Measurements from ENCODE around the gene CERK.
"Not testable (repeated sequence)": the region's sequence is repeated elsewhere in the genome, so short reads cannot be mapped to it uniquely, and the experiment has no call there.

The CERK gene, protein sequence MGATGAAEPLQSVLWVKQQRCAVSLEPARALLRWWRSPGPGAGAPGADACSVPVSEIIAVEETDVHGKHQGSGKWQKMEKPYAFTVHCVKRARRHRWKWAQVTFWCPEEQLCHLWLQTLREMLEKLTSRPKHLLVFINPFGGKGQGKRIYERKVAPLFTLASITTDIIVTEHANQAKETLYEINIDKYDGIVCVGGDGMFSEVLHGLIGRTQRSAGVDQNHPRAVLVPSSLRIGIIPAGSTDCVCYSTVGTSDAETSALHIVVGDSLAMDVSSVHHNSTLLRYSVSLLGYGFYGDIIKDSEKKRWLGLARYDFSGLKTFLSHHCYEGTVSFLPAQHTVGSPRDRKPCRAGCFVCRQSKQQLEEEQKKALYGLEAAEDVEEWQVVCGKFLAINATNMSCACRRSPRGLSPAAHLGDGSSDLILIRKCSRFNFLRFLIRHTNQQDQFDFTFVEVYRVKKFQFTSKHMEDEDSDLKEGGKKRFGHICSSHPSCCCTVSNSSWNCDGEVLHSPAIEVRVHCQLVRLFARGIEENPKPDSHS

DNA sequence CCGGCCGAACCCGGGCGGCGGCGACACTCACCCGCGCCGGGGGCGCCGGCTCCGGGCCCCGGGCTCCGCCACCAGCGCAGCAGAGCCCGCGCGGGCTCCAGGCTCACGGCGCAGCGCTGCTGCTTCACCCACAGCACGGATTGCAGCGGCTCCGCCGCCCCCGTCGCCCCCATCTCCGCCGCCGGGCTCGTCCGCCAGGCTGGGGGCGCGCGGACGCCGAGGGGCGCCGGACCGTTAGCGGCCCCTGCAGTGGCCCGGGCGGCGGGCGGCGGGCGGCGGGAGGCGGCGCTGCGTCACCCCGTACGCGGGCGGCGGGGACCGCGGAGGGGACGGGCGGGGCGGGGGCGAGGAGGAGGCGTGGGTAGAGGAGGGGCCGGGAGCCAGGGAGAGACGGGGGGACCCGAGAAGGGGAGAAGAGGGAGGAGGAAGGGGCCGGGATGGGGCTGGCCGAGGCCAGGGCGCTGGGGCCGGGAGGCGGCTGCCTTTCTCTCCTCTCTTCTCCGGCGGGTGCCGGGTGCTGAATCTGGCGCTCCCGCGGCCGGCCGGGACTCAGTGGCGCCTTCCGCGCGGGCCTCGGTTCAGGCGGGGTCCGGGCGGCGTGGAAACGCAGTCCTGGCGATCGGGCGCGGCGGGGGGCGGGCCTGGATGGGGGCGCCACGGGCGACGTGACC is at the start of gene CERK:
Gene CERK, minus strand, starts transcription at position 277 of the 671 bp plus-strand sequence. Its CDS starts 104 bp downstream, at position 173.
- H3K4me3 ChIP-seq (ENCODE audit: low read depth in 1 of 5, low read length in 5 of 5): peak within 1 kb of the TSS; percentile 72 to 78 (median 76)
- H3K36me3 ChIP-seq (ENCODE audit: control insufficient read depth in 5 of 5, insufficient read depth in 5 of 5, low read length in 5 of 5): no peaks in the 10 kb centered on the region
- H3K27ac ChIP-seq (ENCODE audit: low read depth, low read length): peak within 1 kb of the TSS; percentile 57
- H3K27me3 ChIP-seq (ENCODE audit: control insufficient read depth in 5 of 5, insufficient read depth in 4 of 5, low read length in 5 of 5): no peaks in the 10 kb centered on the region
- peaks cover 13 to 66% (median 59%) of the 10 kb centered on the region in 5 donors for H3K4me1 ChIP-seq (ENCODE audit: control insufficient read depth in 5 of 5, insufficient read depth in 5 of 5, low read length in 5 of 5)
- H3K9me3 ChIP-seq (ENCODE audit: control insufficient read depth in 5 of 5, low read length in 5 of 5): no peaks in the 10 kb centered on the region
- H3K9ac ChIP-seq (ENCODE audit: low read length in 5 of 5): peak within 1 kb of the TSS in 4 of 5 donors; percentile 55 to 82 (median 67)

DNA sequence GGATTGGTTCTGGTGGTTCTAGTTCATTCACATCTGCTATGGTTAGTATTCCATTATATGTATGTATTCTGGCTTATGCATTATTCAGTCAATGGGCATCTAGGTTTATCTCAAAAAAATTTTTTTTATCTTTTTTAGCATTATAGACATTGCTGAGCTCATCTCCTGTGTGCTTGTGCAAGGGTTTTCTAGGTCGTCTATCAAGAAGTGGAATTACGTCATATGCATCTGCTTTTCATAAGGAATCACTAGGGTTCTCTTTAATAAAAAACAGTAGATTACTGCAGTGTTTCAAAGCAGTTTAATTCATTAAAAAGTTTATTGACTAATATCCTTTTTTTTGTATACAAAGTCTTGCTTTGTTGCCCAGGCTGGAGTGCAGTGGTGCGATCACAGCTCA is 45.7 kb upstream of the CERK start:
- Histone ChIP-seq H3K36me3 (ENCODE audit: control insufficient read depth in 5 of 5, insufficient read depth in 5 of 5, low read length in 5 of 5) (peaks cover 0 to 11% (median 2%) of the 10 kb centered on the region in 5 donors), H3K9me3 (ENCODE audit: control insufficient read depth in 5 of 5, low read length in 5 of 5) (no peaks in the 10 kb centered on the region), H3K27me3 (ENCODE audit: control insufficient read depth in 5 of 5, insufficient read depth in 4 of 5, low read length in 5 of 5) (no peaks in the 10 kb centered on the region), H3K27ac (ENCODE audit: low read depth, low read length) (no peak overlapping the region), H3K4me3 (ENCODE audit: low read depth in 1 of 5, low read length in 5 of 5) (no peak overlapping the region), H3K4me1 (ENCODE audit: control insufficient read depth in 5 of 5, insufficient read depth in 5 of 5, low read length in 5 of 5) (peaks cover 0 to 6% (median 0%) of the 10 kb centered on the region in 5 donors), H3K9ac (ENCODE audit: low read length in 5 of 5) (no peak overlapping the region)

DNA sequence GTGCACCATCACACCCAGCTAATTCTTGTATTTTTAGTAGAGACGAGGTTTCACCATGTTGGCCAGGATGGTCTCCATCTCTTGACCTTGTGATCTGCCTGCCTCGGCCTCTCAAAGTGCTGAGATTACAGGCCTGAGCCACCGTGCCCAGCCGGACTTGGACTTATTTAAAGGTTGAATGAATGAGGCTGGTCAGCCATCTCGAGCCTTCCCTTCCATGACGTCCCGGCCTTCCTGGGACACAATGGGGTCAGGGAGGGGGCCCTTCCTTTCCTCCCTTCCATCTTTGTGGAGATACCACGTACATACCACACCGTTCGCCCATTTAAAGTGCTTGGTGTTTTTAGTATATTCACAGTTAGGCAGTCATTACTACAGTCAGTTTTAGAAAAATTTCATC is 44.1 kb upstream of the CERK start:
- not testable (repeated sequence) for H3K27ac ChIP-seq (ENCODE audit: low read depth, low read length); H3K36me3 ChIP-seq (ENCODE audit: control insufficient read depth in 5 of 5, insufficient read depth in 5 of 5, low read length in 5 of 5); H3K4me3 ChIP-seq (ENCODE audit: low read depth in 1 of 5, low read length in 5 of 5); H3K27me3 ChIP-seq (ENCODE audit: control insufficient read depth in 5 of 5, insufficient read depth in 4 of 5, low read length in 5 of 5); H3K9ac ChIP-seq (ENCODE audit: low read length in 5 of 5); H3K9me3 ChIP-seq (ENCODE audit: control insufficient read depth in 5 of 5, low read length in 5 of 5)
- peaks cover 0 to 13% (median 9%) of the 10 kb centered on the region in 5 donors for H3K4me1 ChIP-seq (ENCODE audit: control insufficient read depth in 5 of 5, insufficient read depth in 5 of 5, low read length in 5 of 5)

DNA sequence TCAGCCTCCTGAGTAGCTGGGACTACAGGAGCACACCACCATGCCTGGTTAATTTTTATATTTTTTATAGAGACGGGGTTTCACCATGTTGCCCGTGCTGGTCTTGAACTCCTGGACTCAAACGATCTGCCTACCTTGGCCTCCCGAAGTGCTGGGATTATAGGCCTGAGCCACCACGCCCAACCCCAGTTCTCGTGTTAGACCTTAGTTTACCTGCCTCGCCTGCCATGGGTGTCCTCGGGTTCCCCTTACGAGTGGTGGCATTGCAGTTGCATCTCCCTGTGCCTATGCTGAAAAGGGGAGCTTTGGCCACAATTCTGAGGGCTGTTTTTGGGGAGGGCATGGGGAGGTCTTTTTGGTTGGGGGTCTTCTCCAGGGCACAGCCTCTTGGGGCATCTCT is 43.2 kb upstream of the CERK start:
- H3K27ac ChIP-seq (ENCODE audit: low read depth, low read length): no peak overlapping the region
- H3K9ac ChIP-seq (ENCODE audit: low read length in 5 of 5): no peak overlapping the region
- H3K36me3 ChIP-seq (ENCODE audit: control insufficient read depth in 5 of 5, insufficient read depth in 5 of 5, low read length in 5 of 5): peaks cover 0 to 6% (median 2%) of the 10 kb centered on the region in 5 donors
- no peaks in the 10 kb centered on the region for H3K9me3 ChIP-seq (ENCODE audit: control insufficient read depth in 5 of 5, low read length in 5 of 5)
- no peaks in the 10 kb centered on the region for H3K27me3 ChIP-seq (ENCODE audit: control insufficient read depth in 5 of 5, insufficient read depth in 4 of 5, low read length in 5 of 5)
- no peak overlapping the region for H3K4me3 ChIP-seq (ENCODE audit: low read depth in 1 of 5, low read length in 5 of 5)
- peaks cover 2 to 22% (median 18%) of the 10 kb centered on the region in 5 donors for H3K4me1 ChIP-seq (ENCODE audit: control insufficient read depth in 5 of 5, insufficient read depth in 5 of 5, low read length in 5 of 5)

DNA sequence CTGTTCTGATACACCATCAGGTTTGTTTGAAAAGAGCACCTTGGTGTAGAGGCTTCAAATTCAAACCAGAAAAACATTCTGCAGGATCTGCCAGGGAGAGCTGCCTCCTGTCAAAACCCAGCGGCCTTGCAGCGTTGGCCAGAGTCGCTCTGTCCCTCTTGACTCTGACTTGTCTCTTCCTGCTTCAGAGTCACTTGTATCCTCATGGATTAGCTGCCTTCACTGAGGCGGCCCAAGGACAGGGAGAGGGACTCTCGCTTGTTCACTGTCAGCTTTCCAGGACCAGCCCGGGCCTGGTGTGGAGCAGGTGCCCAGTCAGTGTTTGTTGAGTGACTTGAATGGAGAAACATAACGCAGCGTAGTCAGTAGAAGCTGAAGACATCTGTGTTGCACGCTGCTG is 42.4 kb upstream of the CERK start:
- no peaks in the 10 kb centered on the region for H3K27me3 ChIP-seq (ENCODE audit: control insufficient read depth in 5 of 5, insufficient read depth in 4 of 5, low read length in 5 of 5)
- H3K9me3 ChIP-seq (ENCODE audit: control insufficient read depth in 5 of 5, low read length in 5 of 5): no peaks in the 10 kb centered on the region
- no peak overlapping the region for H3K9ac ChIP-seq (ENCODE audit: low read length in 5 of 5)
- H3K27ac ChIP-seq (ENCODE audit: low read depth, low read length): no peak overlapping the region
- H3K4me1 ChIP-seq (ENCODE audit: control insufficient read depth in 5 of 5, insufficient read depth in 5 of 5, low read length in 5 of 5): peaks cover 2 to 31% (median 26%) of the 10 kb centered on the region in 5 donors
- H3K36me3 ChIP-seq (ENCODE audit: control insufficient read depth in 5 of 5, insufficient read depth in 5 of 5, low read length in 5 of 5): peaks cover 0 to 6% (median 2%) of the 10 kb centered on the region in 5 donors
- H3K4me3 ChIP-seq (ENCODE audit: low read depth in 1 of 5, low read length in 5 of 5): no peak overlapping the region

DNA sequence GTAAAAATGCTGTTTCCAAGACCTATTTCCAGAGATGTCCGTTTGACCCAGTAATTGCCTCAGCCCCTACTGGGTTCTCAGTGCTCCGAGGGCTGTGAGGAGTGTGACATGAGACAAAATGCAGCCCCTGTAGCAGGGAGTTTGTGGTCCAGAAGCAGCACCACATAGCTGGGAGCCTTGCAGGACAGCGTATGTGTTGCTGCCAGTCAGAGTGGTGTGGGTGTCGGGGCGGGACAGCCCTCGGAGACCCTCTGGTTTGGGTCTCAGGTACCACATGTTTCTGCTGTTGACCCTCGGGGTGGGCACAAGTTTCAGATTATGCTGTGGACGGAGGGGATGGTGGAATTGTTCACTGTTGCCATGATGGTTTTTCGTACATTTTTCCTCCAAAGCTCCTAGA is 41.6 kb upstream of the CERK start:
- no peaks in the 10 kb centered on the region for H3K9me3 ChIP-seq (ENCODE audit: control insufficient read depth in 5 of 5, low read length in 5 of 5)
- no peak overlapping the region for H3K27ac ChIP-seq (ENCODE audit: low read depth, low read length)
- H3K4me1 ChIP-seq (ENCODE audit: control insufficient read depth in 5 of 5, insufficient read depth in 5 of 5, low read length in 5 of 5): peaks cover 2 to 37% (median 34%) of the 10 kb centered on the region in 5 donors
- no peak overlapping the region for H3K4me3 ChIP-seq (ENCODE audit: low read depth in 1 of 5, low read length in 5 of 5)
- H3K36me3 ChIP-seq (ENCODE audit: control insufficient read depth in 5 of 5, insufficient read depth in 5 of 5, low read length in 5 of 5): peaks cover 0 to 6% (median 2%) of the 10 kb centered on the region in 5 donors
- H3K9ac ChIP-seq (ENCODE audit: low read length in 5 of 5): no peak overlapping the region
- H3K27me3 ChIP-seq (ENCODE audit: control insufficient read depth in 5 of 5, insufficient read depth in 4 of 5, low read length in 5 of 5): no peaks in the 10 kb centered on the region

DNA sequence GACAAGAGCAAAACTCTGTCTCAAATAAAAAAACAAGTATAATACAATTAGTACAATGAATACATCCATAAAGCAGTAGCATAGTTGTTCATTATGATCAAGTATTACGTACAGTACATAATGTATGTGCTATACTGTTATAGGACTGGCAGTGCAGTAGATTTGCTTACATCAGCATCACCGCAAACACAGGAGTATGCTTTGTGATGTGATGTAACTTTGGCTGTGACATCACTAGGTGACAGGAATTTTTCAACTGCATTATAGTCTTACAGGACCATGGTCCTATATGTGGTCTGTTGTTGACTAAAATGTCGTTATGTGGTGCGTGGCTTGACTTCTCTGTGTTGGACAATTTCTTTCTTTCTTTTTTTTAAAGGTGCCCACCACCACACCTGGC is 41.0 kb upstream of the CERK start:
- H3K27me3 ChIP-seq (ENCODE audit: control insufficient read depth in 5 of 5, insufficient read depth in 4 of 5, low read length in 5 of 5): no peaks in the 10 kb centered on the region
- H3K27ac ChIP-seq (ENCODE audit: low read depth, low read length): no peak overlapping the region
- peaks cover 2 to 40% (median 34%) of the 10 kb centered on the region in 5 donors for H3K4me1 ChIP-seq (ENCODE audit: control insufficient read depth in 5 of 5, insufficient read depth in 5 of 5, low read length in 5 of 5)
- H3K9ac ChIP-seq (ENCODE audit: low read length in 5 of 5): no peak overlapping the region
- no peaks in the 10 kb centered on the region for H3K9me3 ChIP-seq (ENCODE audit: control insufficient read depth in 5 of 5, low read length in 5 of 5)
- no peak overlapping the region for H3K4me3 ChIP-seq (ENCODE audit: low read depth in 1 of 5, low read length in 5 of 5)
- H3K36me3 ChIP-seq (ENCODE audit: control insufficient read depth in 5 of 5, insufficient read depth in 5 of 5, low read length in 5 of 5): peaks cover 0 to 6% (median 2%) of the 10 kb centered on the region in 5 donors

DNA sequence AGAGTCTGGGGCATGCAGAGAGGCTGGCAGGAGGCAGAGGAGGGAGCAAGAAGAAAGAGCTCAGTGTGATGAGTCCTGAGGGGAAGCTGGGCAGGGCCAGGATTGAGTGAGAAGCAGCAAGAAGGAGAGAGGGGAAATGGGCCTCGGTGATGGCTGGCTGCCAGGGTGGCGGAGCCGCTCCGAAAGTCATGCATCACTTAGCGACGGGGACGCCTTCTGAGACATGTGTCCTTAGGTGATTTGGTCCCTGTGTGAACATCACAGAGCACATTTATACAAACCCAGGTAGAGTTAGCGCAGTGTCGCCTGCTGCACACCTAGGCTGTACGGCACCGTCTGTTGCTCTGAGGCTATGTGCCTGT is 39.5 kb upstream of the CERK start:
- peaks cover 2 to 54% (median 42%) of the 10 kb centered on the region in 5 donors for H3K4me1 ChIP-seq (ENCODE audit: control insufficient read depth in 5 of 5, insufficient read depth in 5 of 5, low read length in 5 of 5)
- H3K9ac ChIP-seq (ENCODE audit: low read length in 5 of 5): no peak overlapping the region
- H3K27ac ChIP-seq (ENCODE audit: low read depth, low read length): no peak overlapping the region
- H3K27me3 ChIP-seq (ENCODE audit: control insufficient read depth in 5 of 5, insufficient read depth in 4 of 5, low read length in 5 of 5): no peaks in the 10 kb centered on the region
- H3K9me3 ChIP-seq (ENCODE audit: control insufficient read depth in 5 of 5, low read length in 5 of 5): no peaks in the 10 kb centered on the region
- H3K4me3 ChIP-seq (ENCODE audit: low read depth in 1 of 5, low read length in 5 of 5): no peak overlapping the region
- peaks cover 0 to 6% (median 3%) of the 10 kb centered on the region in 5 donors for H3K36me3 ChIP-seq (ENCODE audit: control insufficient read depth in 5 of 5, insufficient read depth in 5 of 5, low read length in 5 of 5)

DNA sequence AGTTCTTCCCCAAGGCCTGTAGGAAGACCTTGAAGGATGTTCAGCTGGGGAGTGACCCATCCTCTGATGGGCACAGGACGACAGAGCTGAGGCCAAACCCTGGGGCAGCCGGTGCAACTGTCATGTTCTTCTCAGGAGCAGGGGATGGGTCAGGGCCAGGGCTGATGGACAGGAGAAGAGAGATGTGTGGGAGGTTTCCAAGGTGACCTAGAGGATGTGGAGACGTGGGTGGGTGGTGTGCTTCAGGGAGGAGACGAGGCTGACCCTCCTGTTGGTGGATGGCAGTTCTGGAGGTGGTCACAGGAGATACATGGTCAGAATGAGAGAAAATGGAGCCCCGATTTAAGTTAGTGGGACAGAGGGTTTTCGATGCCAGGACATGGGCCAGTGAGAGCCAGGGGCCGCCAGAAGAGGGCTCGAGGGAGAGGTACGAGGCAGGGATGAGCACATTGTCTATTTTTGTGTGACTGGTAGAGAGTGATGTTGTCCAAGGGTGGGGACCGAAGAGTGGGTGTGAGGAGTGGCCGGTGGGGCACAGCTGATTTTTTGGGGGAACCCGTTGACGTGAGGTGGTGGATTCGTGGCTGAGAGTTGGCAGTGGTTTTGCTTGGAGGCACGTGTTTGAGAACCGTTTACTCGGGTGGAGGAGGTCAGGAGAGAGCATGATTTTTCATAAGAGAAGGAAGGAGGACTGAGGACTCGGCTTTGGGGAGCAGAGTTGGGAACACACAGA is 39.0 kb upstream of the CERK start:
- Histone ChIP-seq H3K9me3 (ENCODE audit: control insufficient read depth in 5 of 5, low read length in 5 of 5) (no peaks in the 10 kb centered on the region), H3K27me3 (ENCODE audit: control insufficient read depth in 5 of 5, insufficient read depth in 4 of 5, low read length in 5 of 5) (no peaks in the 10 kb centered on the region), H3K4me3 (ENCODE audit: low read depth in 1 of 5, low read length in 5 of 5) (no peak overlapping the region), H3K9ac (ENCODE audit: low read length in 5 of 5) (no peak overlapping the region), H3K36me3 (ENCODE audit: control insufficient read depth in 5 of 5, insufficient read depth in 5 of 5, low read length in 5 of 5) (peaks cover 0 to 6% (median 3%) of the 10 kb centered on the region in 5 donors), H3K27ac (ENCODE audit: low read depth, low read length) (no peak overlapping the region), H3K4me1 (ENCODE audit: control insufficient read depth in 5 of 5, insufficient read depth in 5 of 5, low read length in 5 of 5) (peaks cover 2 to 54% (median 42%) of the 10 kb centered on the region in 5 donors)
